DND-41 (cell line): ENCODE measurements around the gene NEXN.

Source experiments
- CTCF ChIP-seq: IDR thresholded peaks from 2 replicates; pipeline ENCODE4 v1.5.1; 2012; ENCODE audit warnings: borderline replicate concordance, low read length, moderate library complexity, mild to moderate bottlenecking; ENCODE audit not compliant: poor library complexity, severe bottlenecking; ENCODE audit errors: extremely low read depth
- EZH2 ChIP-seq: IDR thresholded peaks from 3 replicates; pipeline ENCODE4 v1.6.1; 2012; ENCODE audit warnings: borderline replicate concordance, low read depth, mild to moderate bottlenecking, moderate library complexity, low read length, inconsistent platforms; ENCODE audit not compliant: severe bottlenecking

- TF ChIP-seq CTCF (no peak), EZH2 (no peak)
Measured at GRCh38 chr1:77956464-77956863, 68.0 kb downstream of the NEXN start.
